GM12892 (cell line): ENCODE measurements around the gene CACNA2D3.

Source experiments
- DNase-seq: peaks from one replicate; pipeline ENCODE4 v3.0.0; 2011; ENCODE audit not compliant: insufficient read length
- FAIRE-seq: peaks from 2 replicates; lab custom pipeline; 2011; peaks lifted over from hg19 to GRCh38; lab: Jason Lieb, UNC
- POLR2A ChIP-seq: IDR thresholded peaks from 2 replicates; pipeline ENCODE4 v1.6.1; 2011; ENCODE audit warnings: low read depth, low read length, control low read depth
- POLR2AphosphoS5 ChIP-seq: IDR thresholded peaks from 2 replicates; pipeline ENCODE4 v1.6.1; 2011; ENCODE audit warnings: low read depth, low read length, control low read depth
- TAF1 ChIP-seq: IDR thresholded peaks from 2 replicates; pipeline ENCODE4 v1.6.1; 2011; ENCODE audit warnings: low read depth, mild to moderate bottlenecking, control low read depth, low read length, borderline replicate concordance

Gene CACNA2D3

GRCh38 chr3:55044486-55044885 is 922.1 kb downstream of the CACNA2D3 start:
- DNase-seq (no peak), FAIRE-seq (no peak)
- TF ChIP-seq TAF1 (no peak), POLR2A (no peak), POLR2AphosphoS5 (no peak)

DNA sequence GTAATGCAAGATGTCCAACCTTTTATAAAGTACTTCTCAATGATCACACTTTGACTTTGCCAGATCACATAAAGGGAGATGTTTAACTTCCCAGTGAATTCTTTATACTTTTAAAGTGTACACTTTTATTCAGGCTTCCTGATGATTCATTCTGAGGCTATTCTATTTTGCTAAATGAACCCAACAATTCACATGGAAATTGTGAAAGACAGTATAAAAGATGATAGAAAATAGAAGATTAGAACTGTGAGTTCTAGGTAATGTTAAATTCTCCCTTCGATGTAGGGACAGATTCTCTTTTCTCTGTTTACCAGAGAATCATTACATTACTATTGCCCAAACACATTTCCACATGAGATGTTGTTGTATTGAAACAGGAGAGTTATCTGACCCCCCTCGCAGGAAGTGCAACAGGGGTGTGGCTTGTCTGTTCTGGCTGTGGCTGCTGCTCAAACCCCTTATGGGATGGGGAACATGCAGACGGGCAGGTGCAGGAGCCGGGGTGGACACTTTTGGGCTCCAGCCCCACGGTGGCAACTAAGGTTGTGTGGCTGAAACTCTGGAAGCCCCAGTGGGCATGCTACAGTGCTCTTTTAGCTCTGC is 936.8 kb downstream of the CACNA2D3 start:
- no peak for TF ChIP-seq TAF1
- no peak for TF ChIP-seq POLR2AphosphoS5
- TF ChIP-seq POLR2A: no peak
- DNase-seq: no peak
- no peak for FAIRE-seq

DNA sequence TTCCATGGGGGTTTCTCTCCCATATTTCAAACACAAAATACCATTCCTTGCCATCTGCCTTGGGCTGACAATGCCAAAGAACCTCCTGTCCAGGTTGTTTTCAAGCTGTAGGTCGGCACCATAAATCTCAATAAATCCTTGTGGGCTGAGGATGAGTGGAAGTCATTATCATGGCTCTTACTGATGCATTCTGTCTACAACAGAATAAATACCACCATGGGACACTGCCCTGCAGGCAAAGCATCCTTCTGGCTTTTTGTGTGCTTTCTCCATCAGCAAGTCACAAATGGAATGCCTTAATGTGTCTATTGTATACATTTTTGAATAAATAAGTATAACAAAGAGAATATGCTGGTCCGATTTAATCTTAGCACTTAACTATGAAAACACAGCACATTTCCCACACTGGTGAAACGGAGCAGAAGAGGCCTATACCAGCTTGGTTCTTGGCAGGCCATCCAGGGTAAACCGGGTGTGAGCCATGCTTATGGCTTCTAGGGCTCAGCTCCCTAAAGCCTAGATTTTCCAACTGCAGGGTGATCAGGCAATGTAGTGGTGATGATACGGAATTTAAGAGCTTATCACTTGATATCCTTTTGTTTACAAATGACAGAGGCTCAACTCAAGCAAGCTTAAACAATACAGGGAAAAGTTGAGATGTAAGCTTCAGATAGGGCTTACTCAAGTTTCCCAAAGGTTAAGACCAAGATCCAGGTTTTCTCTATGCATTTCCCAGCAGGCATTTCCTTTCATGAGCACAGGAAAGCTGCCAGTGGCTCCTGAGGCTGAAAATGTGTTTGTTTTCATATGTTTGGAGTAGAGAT is 938.8 kb downstream of the CACNA2D3 start:
- no peak for TF ChIP-seq TAF1
- no peak for TF ChIP-seq POLR2A
- no peak for TF ChIP-seq POLR2AphosphoS5
- no peak for FAIRE-seq
- DNase-seq: no peak

DNA sequence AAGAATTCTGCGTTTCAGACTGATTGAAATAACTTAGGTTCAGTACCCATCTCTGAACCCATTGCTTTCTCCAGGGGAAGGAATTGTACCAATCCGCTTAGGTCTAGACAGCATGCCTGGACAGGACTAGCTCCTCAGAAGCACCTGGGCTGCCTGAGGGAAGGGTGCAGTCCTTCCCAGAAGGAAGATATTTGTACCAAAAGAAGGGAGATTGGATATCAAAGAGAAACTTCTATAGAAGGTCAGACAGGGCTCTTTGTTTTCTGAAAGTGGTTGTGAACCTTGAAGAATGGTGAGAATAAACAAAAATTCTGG is 939.3 kb downstream of the CACNA2D3 start:
- no peak for TF ChIP-seq POLR2AphosphoS5
- no peak for TF ChIP-seq TAF1
- TF ChIP-seq POLR2A: no peak
- FAIRE-seq (no peak), DNase-seq (no peak)

- no peak for TF ChIP-seq POLR2A
- TF ChIP-seq TAF1: no peak
- TF ChIP-seq POLR2AphosphoS5: no peak
- no peak for DNase-seq
- FAIRE-seq: no peak
Measured at GRCh38 chr3:55064164-55064563, 941.8 kb downstream of the CACNA2D3 start.

GRCh38 chr3:55065331-55065730 is 943.0 kb downstream of the CACNA2D3 start:
- FAIRE-seq (no peak), DNase-seq (no peak)

DNA sequence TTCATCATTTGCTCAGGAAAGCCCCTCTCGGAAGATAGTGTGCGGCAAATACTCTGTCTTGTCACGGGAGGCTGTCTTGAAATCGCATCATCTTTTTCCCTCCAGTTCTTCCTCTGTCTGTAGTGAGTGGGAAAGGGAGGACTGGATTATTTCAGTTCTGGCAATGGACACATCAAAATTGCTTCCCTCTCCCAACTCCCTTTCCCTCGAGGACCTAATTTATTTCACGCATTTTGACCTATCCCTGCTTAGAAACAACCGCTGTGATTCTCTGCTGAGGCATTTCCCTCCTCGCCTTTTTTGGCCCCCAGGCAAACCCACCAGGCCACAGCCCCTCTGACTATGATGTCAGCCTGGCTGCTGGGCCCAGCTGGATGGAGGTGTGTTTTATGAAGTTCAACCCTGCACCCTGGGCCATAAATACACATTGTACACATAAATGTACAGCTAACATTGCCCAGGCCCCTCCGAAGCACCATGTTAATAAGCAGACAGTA is 944.2 kb downstream of the CACNA2D3 start:
- no peak for TF ChIP-seq TAF1
- no peak for TF ChIP-seq POLR2A
- no peak for TF ChIP-seq POLR2AphosphoS5

More at GRCh38 chr3:55065331-55065730, 943.0 kb downstream of the CACNA2D3 start:
- TF ChIP-seq TAF1 (no peak), POLR2A (no peak), POLR2AphosphoS5 (no peak)

GRCh38 chr3:55069950-55070349 is 947.6 kb downstream of the CACNA2D3 start:
- TF ChIP-seq POLR2AphosphoS5 (no peak), TAF1 (no peak), POLR2A (no peak)
- DNase-seq: no peak
- FAIRE-seq: no peak

More for the DNA sequence above, 944.2 kb downstream of the CACNA2D3 start:
- no peak for DNase-seq
- no peak for FAIRE-seq

DNA sequence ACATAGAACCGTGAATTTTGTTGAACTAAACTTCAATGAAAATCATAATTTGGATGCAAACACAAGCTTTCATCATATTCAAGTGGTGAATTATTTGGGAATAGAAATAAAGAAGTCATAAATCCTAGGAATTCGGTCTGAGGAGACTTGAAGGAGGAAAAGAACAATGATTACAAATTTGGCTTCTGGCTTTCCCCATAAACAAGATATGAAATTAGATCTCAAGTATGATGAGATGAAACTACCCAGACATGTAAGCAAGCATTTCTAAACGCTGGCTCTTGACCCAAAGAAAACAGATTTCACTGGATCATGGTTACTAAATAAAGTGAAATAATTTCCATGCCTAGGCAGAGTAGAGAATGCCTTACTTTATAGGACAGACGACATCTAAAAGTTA is 952.4 kb downstream of the CACNA2D3 start:
- TF ChIP-seq POLR2A (no peak), POLR2AphosphoS5 (no peak), TAF1 (no peak)
- DNase-seq (no peak), FAIRE-seq (no peak)

DNA sequence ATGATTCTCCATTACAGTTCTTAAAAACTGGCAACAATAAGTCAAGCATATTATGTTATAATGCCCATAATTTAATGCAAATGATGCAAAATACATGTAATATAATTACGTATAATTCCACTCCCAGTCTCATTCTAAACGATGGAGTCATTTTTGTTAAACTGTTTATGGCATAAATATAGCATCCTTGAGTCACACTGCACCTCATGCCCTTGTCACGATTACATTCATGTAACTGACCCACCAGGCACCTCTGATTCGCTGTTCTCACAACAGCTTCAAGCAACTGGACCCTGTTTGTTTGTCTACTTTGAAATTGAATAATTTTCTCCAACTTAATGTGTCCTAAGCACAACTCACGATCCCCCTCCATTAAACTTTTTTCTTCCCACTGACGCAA is 953.5 kb downstream of the CACNA2D3 start:
- DNase-seq (no peak), FAIRE-seq (no peak)
- TF ChIP-seq POLR2A: no peak
- TF ChIP-seq POLR2AphosphoS5: no peak
- no peak for TF ChIP-seq TAF1

DNA sequence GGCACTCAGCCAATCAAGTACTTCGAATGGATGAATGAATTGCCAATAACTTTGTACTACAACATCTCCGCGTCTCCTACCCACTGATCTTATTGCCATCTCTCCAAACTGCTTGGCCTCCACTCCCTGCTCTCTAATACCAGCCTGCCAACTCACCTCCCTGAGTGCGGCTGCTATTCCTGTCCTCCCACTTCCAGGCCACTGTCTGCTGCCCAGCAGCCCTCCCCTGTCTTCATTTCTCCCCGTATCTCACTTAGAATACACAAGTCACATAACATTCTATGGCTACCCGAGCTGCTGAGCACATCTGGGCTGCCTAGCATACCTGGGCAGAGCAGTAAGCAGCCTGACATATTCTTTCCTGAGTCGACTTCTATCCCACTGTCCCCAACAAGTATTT is 955.4 kb downstream of the CACNA2D3 start:
- TF ChIP-seq TAF1 (no peak), POLR2AphosphoS5 (no peak), POLR2A (no peak)
- DNase-seq: no peak
- no peak for FAIRE-seq

DNA sequence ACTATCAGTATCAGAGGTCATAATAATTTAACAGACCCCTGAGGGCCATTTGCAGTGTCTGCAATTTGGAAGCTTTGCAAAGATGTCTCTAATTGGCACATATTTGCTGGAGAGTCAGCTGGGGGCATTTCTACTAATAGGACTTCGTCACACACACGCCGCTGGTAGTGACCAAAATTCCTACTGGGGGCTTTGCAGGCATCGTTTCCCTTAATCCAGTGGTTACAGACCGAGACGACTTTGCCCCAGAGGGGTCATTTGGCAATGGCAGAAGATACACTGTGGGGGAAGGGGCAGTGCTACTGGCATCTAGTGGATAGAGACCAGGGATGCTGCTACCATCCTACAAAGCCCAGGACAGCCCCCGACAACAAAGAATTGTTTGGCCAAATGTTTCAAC is 956.5 kb downstream of the CACNA2D3 start:
- FAIRE-seq (no peak), DNase-seq (no peak)
- TF ChIP-seq TAF1 (no peak), POLR2AphosphoS5 (no peak), POLR2A (no peak)
